HEK293 (cell line): ENCODE results near the gene SVIL.
A peak's percentile ranks its signal among the peaks of the same experiment; 100 is the strongest.
"Not testable (repeated sequence)": the region's sequence is repeated elsewhere in the genome, so short reads cannot be mapped to it uniquely, and the experiment has no call there.

Experiments
- CTCF ChIA-PET: fragments of 350-600 bp; formaldehyde crosslinking; extraction: SDS; loops from one replicate; lab custom pipeline; 2021; ENCODE audit warnings: antibody characterized with exemption; lab: Yijun Ruan, JAX
- POLR2A ChIA-PET: fragments of 300-600 bp; formaldehyde crosslinking; extraction: SDS; loops from one replicate; lab custom pipeline; 2020; ENCODE audit warnings: antibody characterized with exemption, inconsistent platforms; lab: Yijun Ruan, JAX
- H3K27ac ChIP-seq: fragments of 200-500 bp; sonication (Bioruptor generic); 2 replicates; pipeline ENCODE4 v1.5.1; 2014; ENCODE audit warnings: low read depth, low read length, control low read depth, inconsistent platforms; ENCODE audit errors: extremely low read depth
- H3K36me3 ChIP-seq, 2 experiments: fragments of 200-500 bp in 1 of 2; sonication (Bioruptor generic) in 1 of 2; 1 replicate in 1 of 2; 2 replicates in 1 of 2; pipeline ENCODE4 v1.5.1; 2014 to 2017; ENCODE audit warnings: inconsistent platforms in 2 of 2, low read length in 2 of 2; ENCODE audit not compliant: control insufficient read depth in 2 of 2, insufficient read depth in 1 of 2
- H3K4me1 ChIP-seq: fragments of 200-500 bp; sonication (Bioruptor generic); 2 replicates; pipeline ENCODE4 v1.5.1; 2014; ENCODE audit warnings: mild to moderate bottlenecking, low read length, inconsistent platforms; ENCODE audit not compliant: control insufficient read depth, insufficient read depth
- H3K4me3 ChIP-seq: 2 replicates; pipeline ENCODE4 v1.5.1; 2011; ENCODE audit warnings: low read depth, mild to moderate bottlenecking, control low read depth, low read length, moderate library complexity
- H3K9me3 ChIP-seq: fragments of 200-500 bp; sonication (Bioruptor generic); 2 replicates; pipeline ENCODE4 v1.5.1; 2014; ENCODE audit warnings: low read depth, low read length, inconsistent platforms; ENCODE audit not compliant: control insufficient read depth, insufficient read depth
- SCRT1 ChIP-seq: fragments of 450-650 bp; formaldehyde crosslinking; IDR thresholded peaks from 2 replicates; pipeline ENCODE4 v1.5.1; 2016; ENCODE audit warnings: missing biosample characterization, missing genetic modification characterization, borderline replicate concordance
- SCRT2 ChIP-seq: fragments of 450-650 bp; formaldehyde crosslinking; IDR thresholded peaks from 2 replicates; pipeline ENCODE4 v1.5.1; 2016; ENCODE audit warnings: missing biosample characterization, missing genetic modification characterization
- SETDB1 ChIP-seq: IDR thresholded peaks from one replicate; pipeline ENCODE4 v1.6.1; 2017; ENCODE audit warnings: mild to moderate bottlenecking, low read length, moderate library complexity, mixed read lengths; ENCODE audit not compliant: insufficient read length
- ZBTB1 ChIP-seq: fragments of 450-650 bp; formaldehyde crosslinking; IDR thresholded peaks from 2 replicates; pipeline ENCODE4 v1.5.1; 2016; ENCODE audit warnings: missing biosample characterization, missing genetic modification characterization
- ZIC2 ChIP-seq: fragments of 450-650 bp; formaldehyde crosslinking; IDR thresholded peaks from 2 replicates; pipeline ENCODE4 v1.5.1; 2016; ENCODE audit warnings: missing biosample characterization, missing genetic modification characterization
- ZNF155 ChIP-seq: fragments of 450-650 bp; formaldehyde crosslinking; IDR thresholded peaks from 2 replicates; pipeline ENCODE4 v1.5.1; 2016; ENCODE audit warnings: missing biosample characterization, missing genetic modification characterization
- ZNF311 ChIP-seq: fragments of 450-650 bp; formaldehyde crosslinking; IDR thresholded peaks from 2 replicates; pipeline ENCODE4 v1.5.1; 2017; ENCODE audit warnings: missing biosample characterization, missing genetic modification characterization, borderline replicate concordance
- ZNF510 ChIP-seq: fragments of 450-650 bp; formaldehyde crosslinking; IDR thresholded peaks from 2 replicates; pipeline ENCODE4 v1.5.1; 2018; ENCODE audit warnings: mild to moderate bottlenecking, missing genetic modification characterization, missing biosample characterization; ENCODE audit not compliant: insufficient replicate concordance
- ZNF529 ChIP-seq: fragments of 450-650 bp; formaldehyde crosslinking; IDR thresholded peaks from 2 replicates; pipeline ENCODE4 v1.5.1; 2017; ENCODE audit warnings: missing genetic modification characterization, missing biosample characterization; ENCODE audit not compliant: insufficient replicate concordance
- ZNF600 ChIP-seq: fragments of 450-650 bp; formaldehyde crosslinking; IDR thresholded peaks from 2 replicates; pipeline ENCODE4 v1.5.1; 2016; ENCODE audit warnings: missing biosample characterization, missing genetic modification characterization
- ZNF623 ChIP-seq: fragments of 450-650 bp; formaldehyde crosslinking; IDR thresholded peaks from 2 replicates; pipeline ENCODE4 v1.5.1; 2016; ENCODE audit warnings: missing biosample characterization, missing genetic modification characterization
- ZNF629 ChIP-seq: fragments of 450-650 bp; formaldehyde crosslinking; IDR thresholded peaks from 2 replicates; pipeline ENCODE4 v1.5.1; 2017; ENCODE audit warnings: missing biosample characterization, missing genetic modification characterization
- ZNF677 ChIP-seq: fragments of 450-650 bp; IDR thresholded peaks from 2 replicates; pipeline ENCODE4 v1.5.0; 2018; ENCODE audit warnings: missing biosample characterization, mild to moderate bottlenecking, missing genetic modification characterization, moderate library complexity
- ZNF792 ChIP-seq: fragments of 450-650 bp; formaldehyde crosslinking; IDR thresholded peaks from 2 replicates; pipeline ENCODE4 v1.5.1; 2016; ENCODE audit warnings: missing biosample characterization, missing genetic modification characterization
- TF ChIP-seq, protein P1 (sequence below): fragments of 450-650 bp; formaldehyde crosslinking; IDR thresholded peaks from 2 replicates; pipeline ENCODE4 v1.5.0; 2017; ENCODE audit warnings: missing biosample characterization, missing genetic modification characterization, borderline replicate concordance
- TF ChIP-seq, protein P2 (sequence below): fragments of 450-650 bp; formaldehyde crosslinking; IDR thresholded peaks from 2 replicates; pipeline ENCODE4 v1.5.1; 2017; ENCODE audit warnings: missing biosample characterization, missing genetic modification characterization

SVIL gene

DNA sequence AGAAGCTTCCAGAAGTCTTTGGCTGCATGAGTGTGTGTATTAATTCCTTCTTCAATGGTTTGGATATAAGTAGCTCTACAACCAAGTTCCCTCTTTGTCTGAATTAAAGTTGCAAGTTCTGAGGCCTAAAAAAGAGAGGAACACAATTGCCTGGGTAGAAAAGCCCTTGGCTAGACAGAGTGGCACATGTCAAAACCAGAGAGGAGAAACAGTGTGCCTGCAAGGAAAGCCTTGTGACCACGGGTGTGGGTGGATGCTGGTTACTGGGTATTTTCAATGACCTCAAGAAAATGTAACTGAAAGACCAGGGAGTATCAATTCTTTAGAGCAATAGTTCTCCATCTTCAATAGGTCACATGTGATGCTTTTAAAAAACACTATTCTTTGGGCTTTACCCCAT lies 148.3 kb downstream of the SVIL start:
- Histone ChIP-seq H3K36me3 (peaks cover 3 to 40% of the 10 kb centered on the region in 2 experiments; a peak in 2 of 3 replicates), H3K4me1 (no peaks in the 10 kb centered on the region), H3K4me3 (no peak overlapping the region), H3K9me3 (no peaks in the 10 kb centered on the region), H3K27ac (no peak overlapping the region)
- no peak for TF ChIP-seq ZNF311 (tag by site-specific recombination)
- TF ChIP-seq SETDB1: no peak
- TF ChIP-seq, protein P1, sequence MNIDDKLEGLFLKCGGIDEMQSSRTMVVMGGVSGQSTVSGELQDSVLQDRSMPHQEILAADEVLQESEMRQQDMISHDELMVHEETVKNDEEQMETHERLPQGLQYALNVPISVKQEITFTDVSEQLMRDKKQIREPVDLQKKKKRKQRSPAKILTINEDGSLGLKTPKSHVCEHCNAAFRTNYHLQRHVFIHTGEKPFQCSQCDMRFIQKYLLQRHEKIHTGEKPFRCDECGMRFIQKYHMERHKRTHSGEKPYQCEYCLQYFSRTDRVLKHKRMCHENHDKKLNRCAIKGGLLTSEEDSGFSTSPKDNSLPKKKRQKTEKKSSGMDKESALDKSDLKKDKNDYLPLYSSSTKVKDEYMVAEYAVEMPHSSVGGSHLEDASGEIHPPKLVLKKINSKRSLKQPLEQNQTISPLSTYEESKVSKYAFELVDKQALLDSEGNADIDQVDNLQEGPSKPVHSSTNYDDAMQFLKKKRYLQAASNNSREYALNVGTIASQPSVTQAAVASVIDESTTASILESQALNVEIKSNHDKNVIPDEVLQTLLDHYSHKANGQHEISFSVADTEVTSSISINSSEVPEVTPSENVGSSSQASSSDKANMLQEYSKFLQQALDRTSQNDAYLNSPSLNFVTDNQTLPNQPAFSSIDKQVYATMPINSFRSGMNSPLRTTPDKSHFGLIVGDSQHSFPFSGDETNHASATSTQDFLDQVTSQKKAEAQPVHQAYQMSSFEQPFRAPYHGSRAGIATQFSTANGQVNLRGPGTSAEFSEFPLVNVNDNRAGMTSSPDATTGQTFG (tag by site-specific recombination): no peak
- no peak for TF ChIP-seq ZBTB1
- TF ChIP-seq ZNF623 (tag by site-specific recombination): no peak
- no peak for TF ChIP-seq ZNF529 (tag by site-specific recombination)
- TF ChIP-seq, protein P2, sequence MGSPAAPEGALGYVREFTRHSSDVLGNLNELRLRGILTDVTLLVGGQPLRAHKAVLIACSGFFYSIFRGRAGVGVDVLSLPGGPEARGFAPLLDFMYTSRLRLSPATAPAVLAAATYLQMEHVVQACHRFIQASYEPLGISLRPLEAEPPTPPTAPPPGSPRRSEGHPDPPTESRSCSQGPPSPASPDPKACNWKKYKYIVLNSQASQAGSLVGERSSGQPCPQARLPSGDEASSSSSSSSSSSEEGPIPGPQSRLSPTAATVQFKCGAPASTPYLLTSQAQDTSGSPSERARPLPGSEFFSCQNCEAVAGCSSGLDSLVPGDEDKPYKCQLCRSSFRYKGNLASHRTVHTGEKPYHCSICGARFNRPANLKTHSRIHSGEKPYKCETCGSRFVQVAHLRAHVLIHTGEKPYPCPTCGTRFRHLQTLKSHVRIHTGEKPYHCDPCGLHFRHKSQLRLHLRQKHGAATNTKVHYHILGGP: no peak
- TF ChIP-seq ZNF677 (tag by site-specific recombination): no peak
- TF ChIP-seq ZNF510 (tag by site-specific recombination): no peak
- TF ChIP-seq ZNF600 (tag by site-specific recombination): no peak
- ChIA-PET POLR2A (no interaction called here), CTCF (interaction anchor here (1.7 kb wide), 1 partner anchor 10 kb away, joined by 12 read pairs; no protein-coding TSS in a partner anchor)

DNA sequence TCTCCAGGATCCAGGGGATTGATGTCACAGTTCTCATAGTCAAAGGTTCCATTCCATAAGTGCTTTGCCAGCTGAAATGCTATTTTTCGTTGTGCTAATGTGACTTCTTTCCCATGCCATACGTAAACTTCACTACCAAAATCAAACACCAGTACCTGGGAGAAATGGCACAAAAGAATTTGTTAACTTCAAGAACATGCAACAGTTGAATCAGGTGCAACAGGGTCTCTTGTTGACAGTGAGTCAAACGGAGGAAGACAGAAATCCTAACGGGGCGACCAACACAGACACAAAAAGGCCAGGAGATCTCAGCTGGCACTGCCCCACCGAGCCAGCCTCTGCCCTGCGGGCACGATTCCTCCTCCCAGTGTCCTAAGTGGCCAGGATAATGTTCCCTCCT lies 150.1 kb downstream of the SVIL start:
- TF ChIP-seq SCRT2 (tag by site-specific recombination): peak; percentile 84
- peak; percentile 74 for TF ChIP-seq SCRT1
- CTCF ChIA-PET, H3K27ac ChIP-seq, H3K4me3 ChIP-seq, POLR2A ChIA-PET, H3K9me3 ChIP-seq, H3K4me1 ChIP-seq: not testable (repeated sequence)
- H3K36me3 ChIP-seq: peaks cover 3 to 51% of the 10 kb centered on the region in 2 experiments; a peak in 2 of 3 replicates

DNA sequence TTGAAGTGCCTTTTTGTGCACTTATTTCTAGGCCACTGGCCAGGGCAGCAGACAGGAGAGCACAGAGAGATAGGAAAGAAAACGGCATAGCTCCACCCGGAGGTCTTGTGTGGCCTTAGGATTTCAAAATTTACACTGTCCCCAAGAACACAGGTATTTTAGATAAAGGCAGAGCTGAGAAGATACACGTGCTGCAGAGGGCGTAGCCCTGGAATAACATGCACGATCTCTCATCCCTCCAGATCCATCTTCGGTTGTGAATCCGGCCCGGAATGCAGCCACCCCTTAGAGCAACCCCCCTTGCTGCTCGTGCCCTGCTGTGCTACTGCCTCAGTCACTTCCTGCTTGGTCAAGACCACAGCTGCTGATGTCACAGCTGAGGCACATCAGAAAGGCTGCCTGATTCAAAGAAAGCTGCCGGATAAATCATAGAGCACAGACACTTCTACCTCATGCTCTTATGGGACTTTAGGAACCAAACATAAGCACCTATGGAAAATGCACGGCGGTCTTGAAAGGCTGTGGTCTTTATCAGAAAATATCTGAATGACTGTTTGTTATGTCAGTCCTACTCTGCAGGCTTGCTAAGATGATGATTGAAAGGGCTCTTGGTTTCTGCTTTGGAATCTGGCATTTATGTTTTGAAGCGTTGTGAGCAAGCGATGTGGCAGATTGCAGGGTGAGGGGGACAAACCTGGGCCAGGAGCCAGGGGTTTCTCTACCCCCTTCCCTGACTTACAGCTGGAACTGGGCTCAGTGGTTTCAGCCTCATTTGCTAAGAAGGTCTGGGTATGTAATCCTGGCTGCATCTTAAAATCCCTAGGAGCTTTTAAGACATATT lies 152.0 kb downstream of the SVIL start:
- ChIA-PET POLR2A (no interaction called here), CTCF (interaction anchor here (0.5 to 2.2 kb wide), 12 partner anchors 11 to 870 kb away, joined by 3 to 19 read pairs (median 3); no protein-coding TSS in a partner anchor)
- Histone ChIP-seq H3K9me3 (no peaks in the 10 kb centered on the region), H3K36me3 (peaks cover 0 to 41% of the 10 kb centered on the region in 2 experiments; a peak in 1 of 3 replicates), H3K4me1 (no peaks in the 10 kb centered on the region), H3K4me3 (no peak overlapping the region), H3K27ac (no peak overlapping the region)
- TF ChIP-seq ZNF792 (tag by site-specific recombination) (no peak), ZNF155 (no peak), ZIC2 (peak; percentile 47; the same call in 1 of the 2 replicates), ZNF629 (tag by site-specific recombination) (0 out of 2 replicates have a peak, but pooled peaks have one; percentile 21)
